NB4 (cell line): ENCODE measurements around the gene SDC3.

Source experiments
- DNase-seq: peaks from one replicate; pipeline ENCODE4 v3.0.0; 2010; ENCODE audit warnings: low read depth
- H3K4me3 ChIP-seq: one replicate; pipeline ENCODE4 v1.5.1; 2011; ENCODE audit warnings: mild to moderate bottlenecking, low read depth, low read length, moderate library complexity
- CTCF ChIP-seq: IDR thresholded peaks from one replicate; pipeline ENCODE4 v1.5.1; 2012; ENCODE audit warnings: low read depth, low read length
- MAX ChIP-seq: IDR thresholded peaks from 2 replicates; pipeline ENCODE4 v1.6.1; 2011; ENCODE audit warnings: low read depth, low read length
- MYC ChIP-seq: IDR thresholded peaks from 2 replicates; pipeline ENCODE4 v1.6.1; 2011; ENCODE audit warnings: low read depth, low read length
- POLR2A ChIP-seq: IDR thresholded peaks from 2 replicates; pipeline ENCODE4 v1.6.1; 2011; ENCODE audit warnings: mild to moderate bottlenecking; ENCODE audit not compliant: insufficient read length; ENCODE audit errors: extremely low read depth

SDC3 gene

GRCh38 chr1:30823969-30824735 is 84.4 kb downstream of the SDC3 start:
- peak; percentile 88 for DNase-seq
- TF ChIP-seq CTCF (no peak), MAX (no peak), POLR2A (no peak), MYC (no peak)
- H3K4me3 ChIP-seq, result no peak overlapping the region

- no peak overlapping the region for H3K4me3 ChIP-seq
- no peak for DNase-seq
- no peak for TF ChIP-seq CTCF
These were observed 85.0 kb downstream of the SDC3 start for GRCh38 chr1:30823627-30823968.

GRCh38 chr1:30822966-30823581 is 85.5 kb downstream of the SDC3 start:
- H3K4me3 ChIP-seq, result no peak overlapping the region
- TF ChIP-seq MAX (0 out of 2 replicates have a peak, but pooled peaks have one; percentile 10), MYC (no peak)
- peak; percentile 76 for DNase-seq

- no peak overlapping the region for H3K4me3 ChIP-seq
- DNase-seq, result no peak
- TF ChIP-seq MAX (no peak), MYC (no peak), CTCF (no peak), POLR2A (no peak)
These were observed 86.6 kb downstream of the SDC3 start for GRCh38 chr1:30822006-30822405.

GRCh38 chr1:30820299-30820698 is 88.3 kb downstream of the SDC3 start:
- H3K4me3 ChIP-seq, result no peak overlapping the region
- no peak for TF ChIP-seq MYC
- TF ChIP-seq MAX, result no peak
- no peak for TF ChIP-seq POLR2A
- TF ChIP-seq CTCF, result no peak
- DNase-seq, result no peak
